Immature natural killer cell (primary cell): ENCODE results near the gene TGM1. TPM values are rescaled to one million over a fixed set of nuclear protein-coding genes. Genes with fewer than 3 reads are reported as not detected.

Experiments used
- DNase-seq, 3 donors: peaks; one replicate each; pipeline ENCODE4 v3.0.0; 2022; ENCODE audit warnings: mixed read lengths in 1 of 3
- H3K27ac Mint-ChIP-seq, 6 donors: one replicate each; pipeline ENCODE4 v1.8.0; 2020; ENCODE audit warnings: mixed read lengths in 6 of 6, mild to moderate bottlenecking in 5 of 6, inconsistent platforms in 4 of 6, moderate library complexity in 3 of 6
- H3K27me3 Mint-ChIP-seq, 3 donors: one replicate each; pipeline ENCODE4 v1.8.0; 2020 to 2021; ENCODE audit warnings: low read depth in 3 of 3, mild to moderate bottlenecking in 3 of 3, mixed read lengths in 3 of 3, moderate library complexity in 3 of 3, inconsistent platforms in 1 of 3
- H3K36me3 Mint-ChIP-seq, 3 donors: one replicate each; pipeline ENCODE4 v1.8.0; 2020; ENCODE audit warnings: mixed read lengths in 3 of 3, inconsistent platforms in 2 of 3, mild to moderate bottlenecking in 2 of 3
- H3K4me1 Mint-ChIP-seq, 2 donors: one replicate each; pipeline ENCODE4 v1.8.0; 2020; ENCODE audit warnings: inconsistent platforms in 2 of 2, mild to moderate bottlenecking in 2 of 2, mixed read lengths in 2 of 2, moderate library complexity in 1 of 2
- H3K4me3 Mint-ChIP-seq, 5 donors: one replicate each; pipeline ENCODE4 v1.8.0; 2020; ENCODE audit warnings: mild to moderate bottlenecking in 5 of 5, mixed read lengths in 5 of 5, inconsistent platforms in 3 of 5, moderate library complexity in 3 of 5
- H3K9me3 Mint-ChIP-seq, 6 donors: one replicate each; pipeline ENCODE4 v1.8.0; 2020; ENCODE audit warnings: mild to moderate bottlenecking in 6 of 6, mixed read lengths in 6 of 6, inconsistent platforms in 4 of 6, moderate library complexity in 3 of 6
- polyA plus RNA-seq, 3 donors: library from polyadenylated mRNA; unstranded; fragments of 300-500 nt; fragmentation: Illumina TruSeq; gene quantifications; one replicate each; pipeline ENCODE4 v1.2.3, GENCODE V29; 2021

TGM1 gene
- polyA plus RNA-seq, 3 donors from 2014 or later: 0.41 TPM; not detected in 2

DNA sequence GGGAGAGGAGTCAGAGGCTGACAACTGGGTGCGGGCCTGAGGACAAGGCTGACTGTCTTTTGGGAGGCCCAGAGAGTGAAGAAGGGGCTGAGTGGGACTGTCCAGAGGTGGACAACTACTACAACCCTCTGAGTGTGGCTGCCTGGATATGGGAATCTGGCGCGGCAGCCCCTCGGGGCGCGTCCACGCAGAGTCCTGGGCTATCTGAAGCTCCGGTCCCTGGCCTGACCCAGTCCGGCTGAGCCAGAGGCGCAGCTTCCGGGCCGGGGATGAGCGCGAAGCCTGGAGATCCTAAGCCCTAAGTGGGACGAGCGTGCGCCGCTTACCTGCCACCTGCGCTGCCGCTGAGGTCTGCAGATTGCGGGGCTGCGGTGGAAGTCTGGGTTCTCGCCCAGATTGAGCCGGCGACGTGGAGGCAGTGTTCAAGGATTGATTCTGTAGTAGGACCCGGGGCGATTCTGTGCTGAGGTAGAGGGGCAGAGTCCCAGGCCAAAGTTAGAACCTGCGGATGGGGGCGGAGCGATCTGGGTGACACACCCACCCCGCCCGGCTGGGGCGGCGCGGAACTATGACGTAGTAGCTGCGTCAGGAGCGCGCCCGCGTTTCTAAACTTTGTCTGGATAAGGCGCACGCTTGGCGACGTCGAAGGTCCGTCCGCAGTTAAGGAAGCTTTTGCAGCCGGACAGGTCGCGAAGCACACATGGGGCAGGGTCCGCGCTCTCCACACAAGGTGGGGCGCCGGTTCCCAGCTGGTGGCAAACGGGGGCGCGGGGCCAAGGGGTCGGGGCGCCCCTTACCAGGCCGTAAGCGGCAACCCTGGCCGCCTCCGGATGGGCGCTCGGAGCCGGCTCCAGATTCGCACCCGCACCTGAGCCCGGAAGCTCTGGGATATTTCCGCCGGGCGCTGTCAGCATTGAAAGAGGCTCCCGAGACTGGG lies 36.5 kb upstream of the TGM1 start, which contains the start of the genes DHRS1 and NOP9:
Gene DHRS1 (minus strand): TSS at position 526 of the 937 bp plus-strand sequence. CDS start 674 bp downstream, outside the sequence.
Gene NOP9 (plus strand): TSS at position 596 of the 937 bp plus-strand sequence. CDS start 105 bp downstream, at position 701.
- Mint-ChIP-seq H3K36me3 (peaks cover 17 to 43% (median 21%) of the 10 kb centered on the region in 3 donors), H3K4me3 (peak within 1 kb of the TSS; percentile 90 to 96 (median 93)), H3K4me1 (peaks cover 49 to 63% of the 10 kb centered on the region in 2 donors), H3K27me3 (peaks cover 2 to 8% (median 6%) of the 10 kb centered on the region in 3 donors), H3K9me3 (no peaks in the 10 kb centered on the region), H3K27ac (peak within 1 kb of the TSS; percentile 83 to 99 (median 96))
- DNase-seq: peak; percentile 89 to 91 (median 90)

DNA sequence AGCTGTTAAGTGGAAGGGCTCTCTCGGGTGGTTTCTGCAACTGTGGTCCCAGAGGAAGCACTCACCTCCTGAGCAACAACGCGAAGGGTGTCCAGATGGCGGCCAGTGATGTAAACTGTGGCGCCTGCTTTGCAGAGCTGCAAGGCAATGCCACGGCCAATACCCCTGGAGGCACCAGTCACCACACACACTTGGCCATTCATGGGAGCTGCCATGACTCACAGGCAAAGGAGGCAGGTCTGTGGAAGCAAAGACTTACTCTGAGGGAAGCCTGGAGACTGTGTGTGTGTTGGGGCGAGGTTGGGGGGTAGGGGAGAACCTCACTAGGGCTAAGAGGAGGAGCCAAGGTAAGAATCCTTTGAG lies 35.9 kb upstream of the TGM1 start:
- peak overlapping the region; percentile 90 to 96 (median 93) for H3K4me3 Mint-ChIP-seq
- H3K27me3 Mint-ChIP-seq: peaks cover 2 to 8% (median 6%) of the 10 kb centered on the region in 3 donors
- peak overlapping the region; percentile 83 to 99 (median 96) for H3K27ac Mint-ChIP-seq
- peaks cover 49 to 63% of the 10 kb centered on the region in 2 donors for H3K4me1 Mint-ChIP-seq
- DNase-seq: no peak
- H3K36me3 Mint-ChIP-seq: peaks cover 13 to 41% (median 21%) of the 10 kb centered on the region in 3 donors
- H3K9me3 Mint-ChIP-seq: no peaks in the 10 kb centered on the region

DNA sequence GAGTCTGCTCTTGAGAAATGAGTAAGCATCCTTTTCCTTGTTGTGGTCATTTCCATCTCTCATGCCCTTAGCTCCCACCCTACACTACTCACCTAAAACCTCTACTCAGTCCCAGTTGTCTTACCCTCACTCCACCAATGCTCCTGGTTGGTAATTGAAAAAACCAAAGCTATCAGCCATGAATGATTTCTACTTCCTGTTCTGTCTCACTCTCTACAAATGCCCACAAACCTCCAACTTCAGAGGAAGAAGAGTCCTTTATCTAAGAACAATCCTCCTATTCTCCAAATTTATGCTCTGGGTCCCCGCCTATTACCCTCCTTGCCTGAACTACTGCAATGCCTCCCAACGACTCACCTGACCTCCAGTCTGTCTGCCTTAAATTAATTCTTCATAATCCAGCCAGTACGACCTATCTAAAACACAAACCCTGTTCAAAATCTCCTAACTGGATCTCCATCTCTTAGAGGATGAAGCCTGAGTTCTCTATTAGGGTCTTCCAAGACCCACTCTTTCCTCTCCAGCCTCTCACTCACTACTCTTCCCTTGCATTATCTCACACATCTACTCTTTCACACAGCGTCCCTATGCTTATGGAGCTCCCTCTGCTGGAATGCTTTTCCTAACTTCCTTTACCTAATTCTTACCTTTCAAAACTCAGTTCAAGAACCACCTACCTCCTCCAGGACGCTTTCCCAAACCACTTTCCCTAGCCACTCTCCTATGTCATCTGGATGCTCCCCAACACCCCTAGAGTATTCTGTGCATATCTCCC lies 34.4 kb upstream of the TGM1 start:
- H3K27ac Mint-ChIP-seq: peak overlapping the region; percentile 73 to 96 (median 82)
- peaks cover 49 to 63% of the 10 kb centered on the region in 2 donors for H3K4me1 Mint-ChIP-seq
- H3K27me3 Mint-ChIP-seq: peaks cover 2 to 8% (median 8%) of the 10 kb centered on the region in 3 donors
- H3K4me3 Mint-ChIP-seq: no peak overlapping the region
- no peak for DNase-seq
- H3K36me3 Mint-ChIP-seq: peaks cover 13 to 41% (median 14%) of the 10 kb centered on the region in 3 donors
- no peaks in the 10 kb centered on the region for H3K9me3 Mint-ChIP-seq

DNA sequence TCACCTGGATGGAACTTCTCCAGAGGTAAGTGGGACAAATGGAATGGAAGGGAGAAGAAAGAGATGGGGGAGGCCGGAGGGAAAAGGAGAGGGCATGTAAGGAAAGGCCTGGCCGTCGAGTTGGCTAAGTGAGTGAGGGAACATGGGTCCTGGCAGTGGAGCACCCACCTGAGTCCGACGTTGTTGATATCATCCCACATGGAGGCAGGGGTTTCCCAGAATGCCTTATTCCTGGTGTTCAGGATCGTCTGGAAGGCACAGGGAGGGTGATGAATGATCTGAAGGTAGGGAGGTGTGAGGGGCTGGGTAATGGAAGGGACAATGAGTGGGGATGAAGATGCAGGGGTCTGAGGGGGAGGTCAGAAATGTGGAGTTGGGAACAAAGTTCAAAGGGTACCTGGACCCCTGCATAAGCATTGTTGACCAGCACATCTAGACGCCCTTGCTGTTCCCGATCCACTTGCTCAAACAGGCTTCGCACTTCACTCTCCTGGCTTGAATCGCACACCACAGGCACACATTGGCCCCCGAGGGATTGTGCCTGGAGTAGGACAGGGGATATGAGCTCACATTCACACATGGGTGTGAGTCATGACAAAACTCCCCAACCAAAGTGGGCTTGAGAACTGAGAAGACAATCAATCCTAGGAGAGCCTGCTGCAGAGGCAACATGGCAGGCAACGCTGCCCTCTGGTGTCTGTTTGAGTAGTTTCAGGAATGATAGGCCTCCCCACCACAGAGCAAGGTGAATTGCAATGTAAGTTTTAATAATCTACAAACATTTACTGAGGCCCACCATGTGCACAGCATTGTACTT lies 33.6 kb upstream of the TGM1 start:
- Mint-ChIP-seq H3K9me3 (no peaks in the 10 kb centered on the region), H3K27ac (peak overlapping the region; percentile 73 to 96 (median 82)), H3K4me3 (peak overlapping the region in 2 of 5 donors; percentile 12 to 23), H3K27me3 (peaks cover 2 to 8% (median 8%) of the 10 kb centered on the region in 3 donors), H3K4me1 (peaks cover 44 to 57% of the 10 kb centered on the region in 2 donors), H3K36me3 (peaks cover 13 to 40% (median 14%) of the 10 kb centered on the region in 3 donors)
- peak; percentile 72 to 77 (median 75) for DNase-seq

DNA sequence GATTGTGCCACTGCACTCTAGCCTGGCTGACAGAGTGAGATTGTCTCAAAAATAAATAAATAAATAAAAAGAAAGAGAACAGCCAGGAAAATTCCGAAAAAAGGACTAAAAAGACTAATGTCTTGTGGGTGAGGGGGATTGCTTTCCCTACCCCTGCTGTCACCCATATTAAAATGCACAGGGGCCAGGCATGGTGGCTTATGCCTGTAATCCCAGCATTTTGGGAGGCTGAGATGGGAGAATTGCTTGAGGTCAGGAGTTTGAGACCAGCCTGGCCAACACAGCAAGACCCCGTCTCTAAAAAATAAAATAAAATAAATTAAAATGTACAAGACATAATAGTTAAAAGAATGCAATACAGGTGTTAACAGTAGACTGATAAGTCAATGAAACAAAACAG lies 30.5 kb upstream of the TGM1 start:
- Mint-ChIP-seq H3K9me3 (no peaks in the 10 kb centered on the region), H3K4me1 (peaks cover 21 to 39% of the 10 kb centered on the region in 2 donors), H3K27ac (peak overlapping the region in 1 of 6 donors; percentile 45), H3K27me3 (peaks cover 0 to 3% (median 2%) of the 10 kb centered on the region in 3 donors), H3K4me3 (no peak overlapping the region), H3K36me3 (peaks cover 18 to 52% (median 22%) of the 10 kb centered on the region in 3 donors)
- DNase-seq: no peak

DNA sequence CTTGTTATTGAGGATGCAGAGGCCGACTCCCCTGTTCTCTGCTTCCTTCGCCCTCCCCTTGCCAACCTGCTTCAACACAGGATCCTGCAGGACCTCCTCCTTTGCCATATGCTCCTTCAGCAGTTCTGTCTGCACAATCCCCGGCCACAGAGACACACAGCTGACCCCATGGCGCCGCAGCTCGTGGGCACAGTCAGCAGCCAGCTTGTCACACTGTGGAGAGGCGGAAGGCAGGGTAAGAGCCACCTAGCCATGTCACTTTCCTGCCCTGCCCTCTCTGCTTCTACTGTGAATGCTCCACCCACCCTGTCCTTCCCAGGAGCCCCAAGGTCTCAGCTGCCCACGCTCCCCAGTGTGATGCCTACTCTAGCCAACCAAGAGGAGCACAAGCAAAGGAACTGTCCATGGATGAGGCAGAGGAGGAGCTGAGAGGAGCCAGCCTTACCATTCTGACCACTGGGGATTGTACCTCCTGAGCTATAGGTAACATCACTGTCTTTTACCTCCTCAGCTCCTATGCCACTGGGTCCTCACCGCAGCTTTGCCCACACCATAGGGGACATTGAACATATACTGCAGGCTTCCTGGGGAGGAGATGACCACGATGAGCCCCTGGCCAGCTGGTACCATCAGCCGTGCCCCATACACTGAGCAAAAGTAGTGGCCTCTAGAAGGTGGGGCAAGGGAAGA lies 29.3 kb upstream of the TGM1 start:
- no peak overlapping the region for H3K27ac Mint-ChIP-seq
- DNase-seq: no peak
- H3K27me3 Mint-ChIP-seq: peaks cover 0 to 2% (median 0%) of the 10 kb centered on the region in 3 donors
- no peaks in the 10 kb centered on the region for H3K9me3 Mint-ChIP-seq
- no peak overlapping the region for H3K4me3 Mint-ChIP-seq
- peaks cover 15 to 27% of the 10 kb centered on the region in 2 donors for H3K4me1 Mint-ChIP-seq
- peaks cover 18 to 52% (median 22%) of the 10 kb centered on the region in 3 donors for H3K36me3 Mint-ChIP-seq

DNA sequence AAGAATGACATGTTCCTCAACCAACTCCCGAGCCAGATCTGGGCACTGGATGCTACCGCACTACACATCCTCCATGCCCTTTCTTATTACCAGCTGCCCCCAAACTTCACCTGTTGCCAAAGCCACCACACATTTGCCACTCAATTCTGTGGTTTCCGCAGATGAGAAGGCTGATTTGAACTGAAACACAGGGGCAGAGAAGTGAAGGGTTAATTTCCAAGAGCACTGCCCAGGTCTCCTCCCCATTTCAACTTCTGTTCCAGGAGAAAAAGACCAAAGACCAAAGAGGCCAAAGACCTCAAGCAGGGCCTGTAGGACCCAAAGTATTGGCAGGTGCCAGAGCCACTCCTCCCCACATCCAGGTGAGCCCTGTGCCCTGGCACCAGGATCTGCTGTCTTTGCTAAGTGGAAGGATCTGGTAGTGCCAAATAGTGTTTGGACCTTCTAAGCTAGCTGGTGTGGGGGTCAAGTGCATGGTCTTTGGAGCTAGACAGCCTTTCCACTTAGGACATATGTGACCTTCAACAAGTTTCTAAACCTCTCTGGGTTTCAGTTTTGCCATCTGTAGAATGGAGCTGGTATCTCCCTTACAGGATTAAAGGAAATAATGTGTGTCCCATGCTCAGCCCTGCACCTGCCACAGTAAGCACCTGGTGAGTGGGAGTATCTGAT lies 28.6 kb upstream of the TGM1 start:
- Mint-ChIP-seq H3K27me3 (peaks cover 0 to 2% (median 0%) of the 10 kb centered on the region in 3 donors), H3K4me3 (no peak overlapping the region), H3K27ac (no peak overlapping the region), H3K9me3 (no peaks in the 10 kb centered on the region), H3K4me1 (peaks cover 8 to 21% of the 10 kb centered on the region in 2 donors), H3K36me3 (peaks cover 15 to 49% (median 22%) of the 10 kb centered on the region in 3 donors)
- DNase-seq: no peak

DNA sequence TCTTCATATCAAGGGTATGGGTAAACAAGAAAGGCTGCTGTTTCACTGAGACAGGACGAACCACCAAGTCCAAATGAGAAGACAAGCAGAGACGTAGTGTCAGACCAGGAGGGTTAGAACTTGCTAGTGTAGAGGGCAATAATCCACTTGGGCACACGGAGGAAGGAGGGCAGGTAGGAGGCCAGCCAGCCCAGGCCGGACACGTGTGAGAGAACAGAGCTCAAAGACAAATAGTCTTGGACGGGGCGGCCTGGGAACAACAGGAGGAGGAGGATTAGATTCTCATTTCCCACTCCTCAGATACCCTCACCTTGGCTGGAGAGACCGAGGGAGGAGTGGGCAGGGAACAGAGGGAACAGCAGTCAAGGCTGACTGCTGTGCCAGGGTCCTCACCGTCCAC lies 27.8 kb upstream of the TGM1 start:
- H3K27ac Mint-ChIP-seq: peak overlapping the region in 3 of 6 donors; percentile 8 to 74 (median 11)
- H3K27me3 Mint-ChIP-seq: peaks cover 0 to 2% (median 0%) of the 10 kb centered on the region in 3 donors
- peaks cover 14 to 41% (median 17%) of the 10 kb centered on the region in 3 donors for H3K36me3 Mint-ChIP-seq
- no peak overlapping the region for H3K4me3 Mint-ChIP-seq
- DNase-seq: no peak
- peaks cover 2 to 12% of the 10 kb centered on the region in 2 donors for H3K4me1 Mint-ChIP-seq
- H3K9me3 Mint-ChIP-seq: no peaks in the 10 kb centered on the region

DNA sequence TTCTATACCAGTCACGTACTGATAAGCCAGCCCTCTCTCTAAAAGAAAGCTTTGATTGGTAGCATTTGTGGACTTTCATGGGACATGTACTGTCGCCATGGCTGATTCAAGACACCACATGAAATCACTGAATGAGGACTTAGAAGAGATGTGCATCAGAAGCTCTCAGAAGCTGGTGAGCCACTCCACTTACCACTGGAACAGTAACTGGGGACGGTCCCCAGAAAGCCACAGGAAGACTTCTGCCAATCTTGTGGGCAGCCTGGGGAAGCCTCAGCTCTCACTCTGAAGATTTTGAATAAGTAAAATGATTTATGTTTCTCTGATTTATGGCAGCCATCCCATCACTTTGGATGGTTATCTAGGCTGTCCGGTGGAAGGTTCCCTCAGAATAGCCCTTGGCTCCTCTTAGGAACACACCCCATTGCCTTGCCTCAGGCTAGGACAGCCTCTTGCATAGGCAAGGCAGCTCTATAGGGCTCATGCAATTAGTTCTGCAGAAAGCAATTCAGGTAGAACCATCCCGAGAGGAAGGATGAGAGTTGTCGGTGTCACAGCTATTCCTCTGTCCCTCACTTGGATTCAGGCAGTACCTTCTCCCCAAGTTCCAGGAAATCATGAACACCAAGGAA lies 26.8 kb upstream of the TGM1 start:
- H3K9me3 Mint-ChIP-seq: no peaks in the 10 kb centered on the region
- H3K27ac Mint-ChIP-seq: peak overlapping the region in 3 of 6 donors; percentile 17 to 51 (median 36)
- peaks cover 2 to 12% of the 10 kb centered on the region in 2 donors for H3K4me1 Mint-ChIP-seq
- H3K27me3 Mint-ChIP-seq: peaks cover 0 to 2% (median 0%) of the 10 kb centered on the region in 3 donors
- H3K36me3 Mint-ChIP-seq: peaks cover 10 to 35% (median 12%) of the 10 kb centered on the region in 3 donors
- peak in 2 of 3 donors; percentile 33 to 38 for DNase-seq
- H3K4me3 Mint-ChIP-seq: no peak overlapping the region

DNA sequence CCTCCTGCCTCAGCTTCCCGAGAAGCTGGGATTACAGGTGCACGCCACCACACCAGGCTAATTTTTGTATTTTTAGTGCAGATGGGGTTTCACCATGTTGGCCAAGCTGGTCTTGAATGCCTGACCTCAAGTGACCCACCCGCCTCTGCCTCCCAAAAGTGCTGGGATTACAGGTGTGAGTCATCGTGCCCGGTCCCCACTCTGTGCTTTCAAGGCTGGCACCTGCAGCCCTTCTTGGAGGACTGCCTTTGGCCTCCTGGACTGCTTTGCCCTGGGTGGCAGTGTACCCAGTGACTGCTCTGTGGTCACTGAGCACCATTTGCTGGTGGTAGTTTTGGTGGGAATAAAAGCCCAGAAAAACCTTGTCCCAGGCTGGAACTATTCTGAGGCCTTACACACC lies 24.0 kb upstream of the TGM1 start:
- no peak overlapping the region for H3K4me3 Mint-ChIP-seq
- no peak for DNase-seq
- peaks cover 0 to 3% (median 1%) of the 10 kb centered on the region in 3 donors for H3K27me3 Mint-ChIP-seq
- peaks cover 9 to 17% (median 12%) of the 10 kb centered on the region in 3 donors for H3K36me3 Mint-ChIP-seq
- H3K4me1 Mint-ChIP-seq: peaks cover 2 to 12% of the 10 kb centered on the region in 2 donors
- peak overlapping the region in 1 of 6 donors; percentile 28 for H3K27ac Mint-ChIP-seq
- no peaks in the 10 kb centered on the region for H3K9me3 Mint-ChIP-seq

DNA sequence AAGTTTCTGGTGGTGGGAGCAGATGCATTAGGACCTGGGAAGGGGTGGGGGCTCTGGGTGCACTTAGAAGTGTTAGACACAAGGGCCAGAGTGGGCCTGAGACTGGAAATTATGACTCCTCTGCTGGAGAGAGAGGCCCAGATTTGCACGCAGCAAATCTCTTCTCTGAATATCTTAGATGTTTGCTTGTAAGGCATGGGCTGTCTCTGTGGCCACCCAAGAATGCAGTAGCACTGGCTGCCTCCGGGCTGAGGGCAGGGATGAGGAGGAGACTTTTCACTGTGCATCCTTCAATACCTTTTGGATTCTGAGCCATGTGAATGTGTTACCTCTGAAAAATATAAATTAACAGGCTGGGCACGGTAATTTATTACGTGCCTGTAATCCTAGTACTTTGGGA lies 22.4 kb upstream of the TGM1 start:
- H3K27me3 Mint-ChIP-seq: peaks cover 0 to 3% (median 1%) of the 10 kb centered on the region in 3 donors
- no peak overlapping the region for H3K4me3 Mint-ChIP-seq
- DNase-seq: no peak
- H3K4me1 Mint-ChIP-seq: peaks cover 8 to 15% of the 10 kb centered on the region in 2 donors
- peak overlapping the region in 3 of 6 donors; percentile 10 to 49 (median 45) for H3K27ac Mint-ChIP-seq
- H3K9me3 Mint-ChIP-seq: no peaks in the 10 kb centered on the region
- H3K36me3 Mint-ChIP-seq: peaks cover 1 to 2% (median 1%) of the 10 kb centered on the region in 3 donors
